ENCODE measurements around the gene ANKUB1.

The ANKUB1 gene

GRCh38 chr3:149828390-149828789, 36.0 kb upstream of the ANKUB1 start:
- DNase-seq (ENCODE audit: low read depth): no peak
- H3K4me3 ChIP-seq (ENCODE audit: control insufficient read depth, low read depth, low read length): no peak overlapping the region
- no peak for TF ChIP-seq CTCF (IDR thresholded peaks at IDR 0.05; ENCODE audit: control insufficient read depth, insufficient read depth, low read depth, low read length, missing control alignments)

GRCh38 chr3:149826636-149827035, 34.3 kb upstream of the ANKUB1 start:
- H3K4me3 ChIP-seq (ENCODE audit: control insufficient read depth, low read depth, low read length): no peak overlapping the region
- no peak for DNase-seq (ENCODE audit: low read depth)
- no peak for TF ChIP-seq CTCF (IDR thresholded peaks at IDR 0.05; ENCODE audit: control insufficient read depth, insufficient read depth, low read depth, low read length, missing control alignments)

GRCh38 chr3:149820183-149820582, 27.8 kb upstream of the ANKUB1 start:
- DNase-seq (ENCODE audit: low read depth): no peak
- H3K4me3 ChIP-seq (ENCODE audit: control insufficient read depth, low read depth, low read length): no peak overlapping the region
- no peak for TF ChIP-seq CTCF (IDR thresholded peaks at IDR 0.05; ENCODE audit: control insufficient read depth, insufficient read depth, low read depth, low read length, missing control alignments)

GRCh38 chr3:149819432-149819831, 27.1 kb upstream of the ANKUB1 start:
- DNase-seq (ENCODE audit: low read depth): no peak
- no peak for TF ChIP-seq CTCF (IDR thresholded peaks at IDR 0.05; ENCODE audit: control insufficient read depth, insufficient read depth, low read depth, low read length, missing control alignments)
- no peak overlapping the region for H3K4me3 ChIP-seq (ENCODE audit: control insufficient read depth, low read depth, low read length)

GRCh38 chr3:149816986-149817385, 24.6 kb upstream of the ANKUB1 start:
- no peak for TF ChIP-seq CTCF (IDR thresholded peaks at IDR 0.05; ENCODE audit: control insufficient read depth, insufficient read depth, low read depth, low read length, missing control alignments)
- no peak overlapping the region for H3K4me3 ChIP-seq (ENCODE audit: control insufficient read depth, low read depth, low read length)
- DNase-seq (ENCODE audit: low read depth): no peak

GRCh38 chr3:149816311-149816710, 24.0 kb upstream of the ANKUB1 start:
- no peak for TF ChIP-seq CTCF (IDR thresholded peaks at IDR 0.05; ENCODE audit: control insufficient read depth, insufficient read depth, low read depth, low read length, missing control alignments)
- H3K4me3 ChIP-seq (ENCODE audit: control insufficient read depth, low read depth, low read length): no peak overlapping the region
- DNase-seq (ENCODE audit: low read depth): no peak

- TF ChIP-seq CTCF (IDR thresholded peaks at IDR 0.05; ENCODE audit: control insufficient read depth, insufficient read depth, low read depth, low read length, missing control alignments): no peak
- no peak overlapping the region for H3K4me3 ChIP-seq (ENCODE audit: control insufficient read depth, low read depth, low read length)
- DNase-seq (ENCODE audit: low read depth): no peak
Observed at GRCh38 chr3:149815728-149816127, 23.4 kb upstream of the ANKUB1 start.
